ENCODE measurements around the gene FNDC5.

The FNDC5 gene

GRCh38 chr1:32855861-32856617 lies 14.7 kb downstream of the FNDC5 start:
- Histone ChIP-seq H3K4me1 (ENCODE audit: insufficient read depth, low read length) (no peaks in the 10 kb centered on the region), H3K4me3 (ENCODE audit: low read length) (no peak overlapping the region), H3K27me3 (ENCODE audit: insufficient read depth, low read length) (no peaks in the 10 kb centered on the region), H3K36me3 (ENCODE audit: insufficient read depth, low read depth, low read length) (peaks cover 55% of the 10 kb centered on the region), H3K9me3 (ENCODE audit: insufficient read depth, low read depth, low read length) (no peaks in the 10 kb centered on the region), H3K9ac (ENCODE audit: low read depth, low read length) (no peak overlapping the region), H3K27ac (ENCODE audit: low read length) (no peak overlapping the region)

DNA sequence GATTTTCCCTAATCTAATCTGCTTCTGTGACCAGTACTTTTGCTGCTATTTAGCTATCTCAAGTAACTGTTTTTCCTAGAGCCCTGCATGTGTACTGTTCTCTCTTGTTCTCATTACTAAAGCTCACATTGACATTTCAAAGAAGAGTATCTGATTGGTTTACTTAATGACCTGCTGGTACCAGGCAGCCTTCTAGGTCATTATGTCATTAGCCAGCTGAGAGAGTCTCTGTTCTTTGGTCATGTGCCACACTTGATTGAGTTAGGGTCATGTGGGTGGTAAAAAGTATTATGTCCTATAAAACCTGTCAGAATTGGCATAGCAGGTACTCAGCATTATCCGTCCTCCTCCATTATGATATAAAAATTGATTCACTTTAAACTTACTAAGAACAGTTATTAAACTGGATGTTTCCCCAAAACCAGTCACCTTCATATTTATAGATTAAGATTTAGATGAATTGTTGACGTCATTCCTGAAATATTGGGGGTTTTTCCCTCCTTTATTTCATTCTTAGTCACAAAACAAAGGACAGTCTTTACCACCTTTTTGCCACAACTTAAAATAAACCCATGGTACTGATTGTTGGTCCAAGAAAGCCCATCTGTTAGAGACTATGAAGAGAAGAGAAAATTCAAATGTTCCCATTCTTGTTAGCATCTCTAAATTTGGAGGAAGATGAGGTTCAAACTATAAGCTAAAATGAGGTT lies 22.2 kb downstream of the FNDC5 start:
- Histone ChIP-seq H3K4me3 (ENCODE audit: low read length) (no peak overlapping the region), H3K27ac (ENCODE audit: low read length) (no peak overlapping the region), H3K4me1 (ENCODE audit: insufficient read depth, low read length) (no peaks in the 10 kb centered on the region), H3K9me3 (ENCODE audit: insufficient read depth, low read depth, low read length) (no peaks in the 10 kb centered on the region; the same call in 1 of the 2 replicates), H3K36me3 (ENCODE audit: insufficient read depth, low read depth, low read length) (peaks cover 17% of the 10 kb centered on the region), H3K9ac (ENCODE audit: low read depth, low read length) (no peak overlapping the region), H3K27me3 (ENCODE audit: insufficient read depth, low read length) (no peaks in the 10 kb centered on the region)

DNA sequence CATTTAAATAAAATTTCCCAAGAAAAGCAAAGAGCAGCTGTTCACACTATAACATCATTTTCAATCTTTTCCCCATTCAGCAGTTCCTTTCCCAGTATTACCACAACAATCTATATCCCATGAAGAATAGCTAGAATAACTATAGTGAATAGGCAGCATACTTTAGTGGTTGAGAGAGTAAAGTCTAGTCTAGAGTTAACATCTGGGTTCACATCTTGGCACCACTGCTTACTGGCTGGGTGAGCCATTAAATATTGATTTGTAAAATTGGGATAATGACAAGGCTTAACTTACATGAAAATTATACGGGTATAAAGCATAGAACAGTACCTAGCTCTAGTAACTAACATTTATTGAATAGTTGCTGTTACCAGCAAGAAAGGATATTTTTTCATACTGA lies 38.8 kb downstream of the FNDC5 start:
- H3K4me1 ChIP-seq (ENCODE audit: insufficient read depth, low read length): no peaks in the 10 kb centered on the region
- H3K4me3 ChIP-seq (ENCODE audit: low read length): no peak overlapping the region
- peaks cover 95% of the 10 kb centered on the region for H3K36me3 ChIP-seq (ENCODE audit: insufficient read depth, low read depth, low read length)
- H3K9ac ChIP-seq (ENCODE audit: low read depth, low read length): no peak overlapping the region
- H3K27ac ChIP-seq (ENCODE audit: low read length): no peak overlapping the region
- no peaks in the 10 kb centered on the region for H3K27me3 ChIP-seq (ENCODE audit: insufficient read depth, low read length)
- H3K9me3 ChIP-seq (ENCODE audit: insufficient read depth, low read depth, low read length): no peaks in the 10 kb centered on the region

- no peaks in the 10 kb centered on the region for H3K27me3 ChIP-seq (ENCODE audit: insufficient read depth, low read length)
- no peak overlapping the region for H3K9ac ChIP-seq (ENCODE audit: low read depth, low read length)
- H3K27ac ChIP-seq (ENCODE audit: low read length): no peak overlapping the region
- no peaks in the 10 kb centered on the region for H3K9me3 ChIP-seq (ENCODE audit: insufficient read depth, low read depth, low read length)
- H3K4me3 ChIP-seq (ENCODE audit: low read length): no peak overlapping the region
- H3K4me1 ChIP-seq (ENCODE audit: insufficient read depth, low read length): no peaks in the 10 kb centered on the region
- peaks cover 98% of the 10 kb centered on the region for H3K36me3 ChIP-seq (ENCODE audit: insufficient read depth, low read depth, low read length)
These were observed 40.4 kb downstream of the FNDC5 start for GRCh38 chr1:32830092-32830852.

DNA sequence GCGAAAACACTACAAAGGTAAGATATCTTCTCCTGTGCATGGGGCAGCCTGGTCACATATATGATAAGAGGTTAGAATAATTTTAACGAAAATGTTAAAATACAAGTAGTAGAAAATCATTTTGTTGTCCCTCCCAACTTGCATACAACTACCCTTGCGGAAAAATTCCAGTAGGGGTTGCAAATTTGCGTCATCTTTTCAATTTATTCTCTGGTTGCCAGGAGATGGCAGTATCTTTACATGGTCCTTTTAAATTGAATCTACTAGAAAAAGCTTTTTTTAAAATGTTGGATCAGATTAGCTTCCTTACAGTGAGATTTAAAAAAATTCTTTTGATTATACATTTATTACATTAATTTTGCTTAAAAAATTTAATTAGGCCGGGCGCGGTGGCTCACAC lies 42.4 kb downstream of the FNDC5 start:
- Histone ChIP-seq H3K36me3 (ENCODE audit: insufficient read depth, low read depth, low read length) (peaks cover 85% of the 10 kb centered on the region), H3K4me3 (ENCODE audit: low read length) (no peak overlapping the region), H3K27ac (ENCODE audit: low read length) (no peak overlapping the region), H3K27me3 (ENCODE audit: insufficient read depth, low read length) (no peaks in the 10 kb centered on the region), H3K4me1 (ENCODE audit: insufficient read depth, low read length) (no peaks in the 10 kb centered on the region), H3K9ac (ENCODE audit: low read depth, low read length) (no peak overlapping the region), H3K9me3 (ENCODE audit: insufficient read depth, low read depth, low read length) (no peaks in the 10 kb centered on the region)

- no peak overlapping the region for H3K27ac ChIP-seq (ENCODE audit: low read length)
- H3K4me3 ChIP-seq (ENCODE audit: low read length): no peak overlapping the region
- no peak overlapping the region for H3K9ac ChIP-seq (ENCODE audit: low read depth, low read length)
- peaks cover 53% of the 10 kb centered on the region for H3K36me3 ChIP-seq (ENCODE audit: insufficient read depth, low read depth, low read length)
- H3K27me3 ChIP-seq (ENCODE audit: insufficient read depth, low read length): no peaks in the 10 kb centered on the region
- H3K9me3 ChIP-seq (ENCODE audit: insufficient read depth, low read depth, low read length): no peaks in the 10 kb centered on the region
- H3K4me1 ChIP-seq (ENCODE audit: insufficient read depth, low read length): no peaks in the 10 kb centered on the region
These were observed 45.5 kb downstream of the FNDC5 start for GRCh38 chr1:32825181-32825580.

GRCh38 chr1:32818804-32819541 lies 51.7 kb downstream of the FNDC5 start:
- Histone ChIP-seq H3K27ac (ENCODE audit: low read length) (peak overlapping the region; percentile 96), H3K9ac (ENCODE audit: low read depth, low read length) (peak overlapping the region; percentile 89), H3K36me3 (ENCODE audit: insufficient read depth, low read depth, low read length) (peaks cover 14% of the 10 kb centered on the region; the same call in 1 of the 2 replicates), H3K9me3 (ENCODE audit: insufficient read depth, low read depth, low read length) (no peaks in the 10 kb centered on the region), H3K4me3 (ENCODE audit: low read length) (peak overlapping the region; percentile 86), H3K27me3 (ENCODE audit: insufficient read depth, low read length) (no peaks in the 10 kb centered on the region), H3K4me1 (ENCODE audit: insufficient read depth, low read length) (peaks cover 10% of the 10 kb centered on the region; the same call in 1 of the 2 replicates)

GRCh38 chr1:32817815-32818786 lies 52.6 kb downstream of the FNDC5 start:
- peak overlapping the region; percentile 89 for H3K9ac ChIP-seq (ENCODE audit: low read depth, low read length)
- peaks cover 13% of the 10 kb centered on the region; the same call in 1 of the 2 replicates for H3K4me1 ChIP-seq (ENCODE audit: insufficient read depth, low read length)
- H3K9me3 ChIP-seq (ENCODE audit: insufficient read depth, low read depth, low read length): no peaks in the 10 kb centered on the region
- H3K36me3 ChIP-seq (ENCODE audit: insufficient read depth, low read depth, low read length): peaks cover 16% of the 10 kb centered on the region; the same call in 1 of the 2 replicates
- H3K27me3 ChIP-seq (ENCODE audit: insufficient read depth, low read length): no peaks in the 10 kb centered on the region
- H3K27ac ChIP-seq (ENCODE audit: low read length): peak overlapping the region; percentile 96
- H3K4me3 ChIP-seq (ENCODE audit: low read length): peak overlapping the region; percentile 86

- Histone ChIP-seq H3K9ac (ENCODE audit: low read depth, low read length) (peak within 1 kb of the TSS; percentile 99), H3K36me3 (ENCODE audit: insufficient read depth, low read depth, low read length) (peaks cover 16% of the 10 kb centered on the region; the same call in 1 of the 2 replicates), H3K4me1 (ENCODE audit: insufficient read depth, low read length) (peaks cover 19% of the 10 kb centered on the region; the same call in 1 of the 2 replicates), H3K27me3 (ENCODE audit: insufficient read depth, low read length) (no peaks in the 10 kb centered on the region), H3K9me3 (ENCODE audit: insufficient read depth, low read depth, low read length) (no peaks in the 10 kb centered on the region), H3K4me3 (ENCODE audit: low read length) (peak within 1 kb of the TSS; percentile 86), H3K27ac (ENCODE audit: low read length) (peak within 1 kb of the TSS; percentile 96)
These were observed 53.4 kb downstream of the FNDC5 start, which contains the start of the genes S100PBP and YARS1 for GRCh38 chr1:32817159-32817814. Gene S100PBP (plus strand): TSS chr1:32817653. CDS start chr1:32826100, 8,447 bp downstream. Gene YARS1 (minus strand): TSS chr1:32817358. CDS start chr1:32817244, 114 bp downstream.

DNA sequence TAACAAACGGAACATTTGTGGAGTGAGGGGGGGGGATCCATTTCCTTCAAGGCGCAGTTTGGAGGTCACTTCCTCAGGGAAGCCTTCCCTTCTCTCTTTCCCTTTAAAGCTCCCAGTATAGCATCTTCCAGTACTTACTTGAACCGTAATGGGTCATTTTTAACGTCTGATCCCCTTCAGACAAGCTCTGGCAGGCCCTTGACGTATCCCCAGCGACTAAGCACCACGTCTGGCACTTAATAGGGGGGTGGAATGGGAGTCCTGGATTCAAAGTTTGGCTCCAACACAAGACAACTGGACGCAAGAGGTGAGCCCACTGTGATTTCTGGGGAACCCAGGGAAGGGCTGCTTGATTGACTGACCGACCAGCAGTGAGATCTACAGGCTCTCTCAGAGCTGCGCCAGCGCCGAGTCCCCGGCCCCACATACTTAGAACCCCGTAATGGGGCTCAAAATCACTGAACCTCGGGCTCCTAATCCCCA lies 54.0 kb downstream of the FNDC5 start:
- no peaks in the 10 kb centered on the region for H3K9me3 ChIP-seq (ENCODE audit: insufficient read depth, low read depth, low read length)
- H3K27me3 ChIP-seq (ENCODE audit: insufficient read depth, low read length): no peaks in the 10 kb centered on the region
- peaks cover 22% of the 10 kb centered on the region; the same call in 1 of the 2 replicates for H3K4me1 ChIP-seq (ENCODE audit: insufficient read depth, low read length)
- peak overlapping the region; percentile 86 for H3K4me3 ChIP-seq (ENCODE audit: low read length)
- H3K9ac ChIP-seq (ENCODE audit: low read depth, low read length): peak overlapping the region; percentile 99
- H3K27ac ChIP-seq (ENCODE audit: low read length): peak overlapping the region; percentile 63
- peaks cover 16% of the 10 kb centered on the region; the same call in 1 of the 2 replicates for H3K36me3 ChIP-seq (ENCODE audit: insufficient read depth, low read depth, low read length)
